Panc1 (cell line): ENCODE data around the gene CIB4.

Experiments
- POLR2AphosphoS5 ChIP-seq: IDR thresholded peaks from 2 replicates; pipeline ENCODE4 v1.6.1; 2012; ENCODE audit warnings: mild to moderate bottlenecking, low read depth, low read length, moderate library complexity
- TF ChIP-seq, protein P1 (sequence below): fragments of 450-650 bp; IDR thresholded peaks from 2 replicates; pipeline ENCODE4 v1.5.1; 2017; ENCODE audit warnings: mild to moderate bottlenecking
- TF ChIP-seq, protein P2 (sequence below), 2 experiments: IDR thresholded peaks; 2 replicates each; pipeline ENCODE4 v1.6.1; 2011 to 2012; ENCODE audit warnings: low read depth in 2 of 2, control low read depth in 1 of 2, low read length in 1 of 2, mild to moderate bottlenecking in 1 of 2, moderate library complexity in 1 of 2; ENCODE audit not compliant: insufficient read depth in 1 of 2

DNA sequence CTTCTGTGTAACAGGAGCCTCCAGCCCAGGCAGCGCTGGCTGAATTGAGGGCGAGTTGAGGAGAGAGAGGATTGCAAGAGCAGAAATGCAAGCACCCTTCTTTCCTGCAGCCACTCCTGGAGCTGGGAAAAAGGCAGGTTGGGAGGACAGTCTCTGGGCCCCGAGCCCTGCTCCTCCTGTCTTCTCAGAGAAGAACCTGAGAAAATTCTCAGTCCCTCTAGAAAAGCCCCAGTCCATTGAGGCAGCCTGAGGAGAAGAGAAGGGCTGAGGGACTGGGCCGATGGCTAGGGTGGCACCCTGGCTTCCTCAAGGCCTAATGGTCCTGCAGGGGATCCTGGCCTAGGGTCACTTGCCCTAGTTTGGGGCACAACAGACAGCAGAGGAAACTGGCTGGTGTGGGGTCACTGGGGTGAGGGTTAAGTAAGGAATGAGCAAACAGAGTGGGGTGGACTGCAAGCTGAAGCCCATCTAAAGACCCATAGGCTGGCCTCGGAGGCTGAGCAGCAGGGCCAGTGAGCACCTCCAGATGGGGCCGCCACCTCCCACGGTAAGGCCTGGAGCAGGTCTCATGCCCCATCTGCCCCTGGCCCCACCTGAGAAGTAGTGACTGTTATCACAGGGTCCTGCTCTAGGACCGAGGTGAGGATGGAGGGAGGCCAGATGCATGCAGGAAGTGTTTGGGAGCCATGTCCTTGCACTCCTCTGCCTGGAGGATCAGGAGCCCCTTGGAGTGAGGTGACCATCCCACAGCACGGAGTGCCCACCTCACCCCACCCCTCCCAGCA is 12.4 kb downstream of the CIB4 start:
- TF ChIP-seq POLR2AphosphoS5, result no peak
- TF ChIP-seq, protein P1, sequence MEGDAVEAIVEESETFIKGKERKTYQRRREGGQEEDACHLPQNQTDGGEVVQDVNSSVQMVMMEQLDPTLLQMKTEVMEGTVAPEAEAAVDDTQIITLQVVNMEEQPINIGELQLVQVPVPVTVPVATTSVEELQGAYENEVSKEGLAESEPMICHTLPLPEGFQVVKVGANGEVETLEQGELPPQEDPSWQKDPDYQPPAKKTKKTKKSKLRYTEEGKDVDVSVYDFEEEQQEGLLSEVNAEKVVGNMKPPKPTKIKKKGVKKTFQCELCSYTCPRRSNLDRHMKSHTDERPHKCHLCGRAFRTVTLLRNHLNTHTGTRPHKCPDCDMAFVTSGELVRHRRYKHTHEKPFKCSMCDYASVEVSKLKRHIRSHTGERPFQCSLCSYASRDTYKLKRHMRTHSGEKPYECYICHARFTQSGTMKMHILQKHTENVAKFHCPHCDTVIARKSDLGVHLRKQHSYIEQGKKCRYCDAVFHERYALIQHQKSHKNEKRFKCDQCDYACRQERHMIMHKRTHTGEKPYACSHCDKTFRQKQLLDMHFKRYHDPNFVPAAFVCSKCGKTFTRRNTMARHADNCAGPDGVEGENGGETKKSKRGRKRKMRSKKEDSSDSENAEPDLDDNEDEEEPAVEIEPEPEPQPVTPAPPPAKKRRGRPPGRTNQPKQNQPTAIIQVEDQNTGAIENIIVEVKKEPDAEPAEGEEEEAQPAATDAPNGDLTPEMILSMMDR, result no peak
- TF ChIP-seq, protein P2, sequence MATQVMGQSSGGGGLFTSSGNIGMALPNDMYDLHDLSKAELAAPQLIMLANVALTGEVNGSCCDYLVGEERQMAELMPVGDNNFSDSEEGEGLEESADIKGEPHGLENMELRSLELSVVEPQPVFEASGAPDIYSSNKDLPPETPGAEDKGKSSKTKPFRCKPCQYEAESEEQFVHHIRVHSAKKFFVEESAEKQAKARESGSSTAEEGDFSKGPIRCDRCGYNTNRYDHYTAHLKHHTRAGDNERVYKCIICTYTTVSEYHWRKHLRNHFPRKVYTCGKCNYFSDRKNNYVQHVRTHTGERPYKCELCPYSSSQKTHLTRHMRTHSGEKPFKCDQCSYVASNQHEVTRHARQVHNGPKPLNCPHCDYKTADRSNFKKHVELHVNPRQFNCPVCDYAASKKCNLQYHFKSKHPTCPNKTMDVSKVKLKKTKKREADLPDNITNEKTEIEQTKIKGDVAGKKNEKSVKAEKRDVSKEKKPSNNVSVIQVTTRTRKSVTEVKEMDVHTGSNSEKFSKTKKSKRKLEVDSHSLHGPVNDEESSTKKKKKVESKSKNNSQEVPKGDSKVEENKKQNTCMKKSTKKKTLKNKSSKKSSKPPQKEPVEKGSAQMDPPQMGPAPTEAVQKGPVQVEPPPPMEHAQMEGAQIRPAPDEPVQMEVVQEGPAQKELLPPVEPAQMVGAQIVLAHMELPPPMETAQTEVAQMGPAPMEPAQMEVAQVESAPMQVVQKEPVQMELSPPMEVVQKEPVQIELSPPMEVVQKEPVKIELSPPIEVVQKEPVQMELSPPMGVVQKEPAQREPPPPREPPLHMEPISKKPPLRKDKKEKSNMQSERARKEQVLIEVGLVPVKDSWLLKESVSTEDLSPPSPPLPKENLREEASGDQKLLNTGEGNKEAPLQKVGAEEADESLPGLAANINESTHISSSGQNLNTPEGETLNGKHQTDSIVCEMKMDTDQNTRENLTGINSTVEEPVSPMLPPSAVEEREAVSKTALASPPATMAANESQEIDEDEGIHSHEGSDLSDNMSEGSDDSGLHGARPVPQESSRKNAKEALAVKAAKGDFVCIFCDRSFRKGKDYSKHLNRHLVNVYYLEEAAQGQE (IDR thresholded peaks at IDR 0.05; ENCODE audit: insufficient read depth in 1 of 2, low read depth in 2 of 2, low read length in 1 of 2), result no peak
